Mesodermal cell (in vitro differentiated cells): ENCODE data around the gene SNX25.

Experiments
- H3K27ac ChIP-seq: 2 replicates; pipeline ENCODE4 v1.7.0; 2013; ENCODE audit warnings: mild to moderate bottlenecking, low read depth, low read length, moderate library complexity; ENCODE audit not compliant: severe bottlenecking
- H3K36me3 ChIP-seq: 2 replicates; pipeline ENCODE4 v1.7.1; 2013; ENCODE audit warnings: mild to moderate bottlenecking, low read length, moderate library complexity; ENCODE audit not compliant: control insufficient read depth, insufficient read depth
- H3K4me1 ChIP-seq: one replicate; pipeline ENCODE4 v1.7.1; 2013; ENCODE audit warnings: mild to moderate bottlenecking, low read length; ENCODE audit not compliant: insufficient read depth, control insufficient read depth, poor library complexity, severe bottlenecking
- H3K4me3 ChIP-seq: 2 replicates; pipeline ENCODE4 v1.7.0; 2013; ENCODE audit warnings: low read length, control low read depth, mild to moderate bottlenecking; ENCODE audit not compliant: insufficient read depth, poor library complexity, severe bottlenecking; ENCODE audit errors: extremely low read depth
- H3K9me3 ChIP-seq: 2 replicates; pipeline ENCODE4 v1.7.1; 2013; ENCODE audit warnings: mild to moderate bottlenecking, low read length, moderate library complexity; ENCODE audit not compliant: control insufficient read depth
- WGBS, 2 experiments: methylation state at CpG; one replicate each; pipeline ENCODE4 v1.1.5; 2013; ENCODE audit warnings: missing lambda C conversion rate in 2 of 2; ENCODE audit not compliant: insufficient coverage in 2 of 2; 5-methylcytosine and 5-hydroxymethylcytosine counted together

SNX25 gene

DNA sequence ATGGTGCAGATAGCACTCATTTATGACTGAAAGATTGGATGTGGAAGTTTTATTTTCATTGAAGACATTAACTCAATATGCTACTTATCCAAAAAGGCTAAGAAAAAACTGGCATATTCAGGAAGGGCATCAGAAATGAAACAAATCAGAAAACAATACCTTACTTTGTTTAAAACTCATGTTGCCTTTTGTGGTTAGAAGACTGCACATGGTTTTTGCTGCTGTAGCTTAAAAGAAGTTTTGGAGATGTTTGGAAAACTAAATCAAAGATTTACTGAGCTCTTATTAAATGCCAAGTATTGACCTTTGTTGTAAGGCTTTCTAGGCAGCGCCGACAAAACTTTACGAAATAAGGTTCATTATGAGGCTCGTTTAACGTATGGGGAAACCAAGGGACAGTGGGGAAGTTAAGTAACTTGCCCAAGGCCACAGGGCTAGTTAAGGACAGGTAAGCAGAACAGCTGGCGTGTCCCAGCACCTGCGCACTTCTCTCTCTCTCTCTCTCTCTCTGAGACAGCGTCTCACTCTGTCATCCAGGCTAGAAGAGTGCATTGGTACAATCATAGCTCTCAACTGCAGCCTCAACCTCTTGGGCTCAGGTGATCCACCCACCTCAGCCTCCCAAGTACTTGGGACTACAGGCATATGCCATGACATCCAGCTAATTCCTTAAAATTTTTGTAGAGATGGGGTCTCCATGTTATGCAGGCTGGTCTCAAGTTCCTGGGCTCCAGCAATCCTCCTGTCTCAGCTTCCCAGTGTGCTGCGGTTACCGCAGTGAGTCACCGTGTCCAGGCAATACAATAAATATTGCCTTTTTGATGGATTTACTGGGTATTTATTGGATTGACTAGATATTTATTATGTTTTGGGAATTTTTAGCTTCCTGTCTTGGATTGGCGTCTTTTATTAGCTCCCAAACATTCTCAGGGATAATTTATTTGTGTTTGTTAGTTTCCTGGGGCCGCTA lies 170.2 kb downstream of the SNX25 start:
- Histone ChIP-seq H3K9me3 (no peaks in the 10 kb centered on the region), H3K27ac (no peak overlapping the region), H3K36me3 (peaks cover 5% of the 10 kb centered on the region), H3K4me3 (no peak overlapping the region), H3K4me1 (no peaks in the 10 kb centered on the region)
- WGBS, 2 experiments: 92 to 96% methylated on average over 10 of the region's 13 CpGs

DNA sequence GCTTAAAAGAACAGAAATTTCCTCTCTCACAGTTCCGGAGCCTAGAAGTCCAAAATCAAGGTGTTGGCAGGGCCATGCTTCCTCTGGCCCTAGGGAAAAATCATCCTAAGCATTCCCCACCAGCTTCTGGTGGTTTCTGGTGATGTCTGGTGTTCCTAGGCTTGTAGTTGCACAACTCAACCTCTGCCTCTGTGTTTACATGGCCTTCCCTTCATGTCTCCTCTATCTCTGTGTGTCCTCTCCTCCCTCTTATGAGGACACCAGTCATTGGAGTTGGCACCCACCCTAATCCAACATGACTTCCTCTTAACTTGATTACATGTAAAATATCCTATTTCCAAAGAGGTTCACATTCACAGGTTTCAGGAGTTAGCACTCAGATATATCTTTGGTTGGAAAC lies 170.9 kb downstream of the SNX25 start:
- no CpG with 5 or more reads among the region's 1 CpG for WGBS, 2 experiments
- H3K27ac ChIP-seq: no peak overlapping the region
- peaks cover 5% of the 10 kb centered on the region for H3K36me3 ChIP-seq

GRCh38 chr4:185381288-185382196 lies 172.1 kb downstream of the SNX25 start:
- Histone ChIP-seq H3K27ac (no peak overlapping the region), H3K4me3 (no peak overlapping the region), H3K9me3 (no peaks in the 10 kb centered on the region), H3K4me1 (peaks cover 3% of the 10 kb centered on the region), H3K36me3 (peaks cover 5% of the 10 kb centered on the region)
- no CpG with 5 or more reads among the region's 4 CpGs for WGBS, 2 experiments

More for the DNA sequence above, 170.9 kb downstream of the SNX25 start:
- Histone ChIP-seq H3K9me3 (no peaks in the 10 kb centered on the region), H3K4me3 (no peak overlapping the region), H3K4me1 (no peaks in the 10 kb centered on the region)

GRCh38 chr4:185382754-185383153 lies 173.4 kb downstream of the SNX25 start:
- no peaks in the 10 kb centered on the region for H3K9me3 ChIP-seq
- H3K4me1 ChIP-seq: peaks cover 3% of the 10 kb centered on the region
- H3K4me3 ChIP-seq: no peak overlapping the region
- no peak overlapping the region for H3K27ac ChIP-seq
- peaks cover 5% of the 10 kb centered on the region for H3K36me3 ChIP-seq

GRCh38 chr4:185383451-185383850 lies 174.1 kb downstream of the SNX25 start:
- no peak overlapping the region for H3K4me3 ChIP-seq
- no peak overlapping the region for H3K27ac ChIP-seq
- no peaks in the 10 kb centered on the region for H3K9me3 ChIP-seq
- WGBS, 2 experiments: 71 to 86% methylated on average over 3 to 4 of the region's 4 CpGs
- H3K36me3 ChIP-seq: peaks cover under 1% of the 10 kb centered on the region
- peaks cover 3% of the 10 kb centered on the region for H3K4me1 ChIP-seq

DNA sequence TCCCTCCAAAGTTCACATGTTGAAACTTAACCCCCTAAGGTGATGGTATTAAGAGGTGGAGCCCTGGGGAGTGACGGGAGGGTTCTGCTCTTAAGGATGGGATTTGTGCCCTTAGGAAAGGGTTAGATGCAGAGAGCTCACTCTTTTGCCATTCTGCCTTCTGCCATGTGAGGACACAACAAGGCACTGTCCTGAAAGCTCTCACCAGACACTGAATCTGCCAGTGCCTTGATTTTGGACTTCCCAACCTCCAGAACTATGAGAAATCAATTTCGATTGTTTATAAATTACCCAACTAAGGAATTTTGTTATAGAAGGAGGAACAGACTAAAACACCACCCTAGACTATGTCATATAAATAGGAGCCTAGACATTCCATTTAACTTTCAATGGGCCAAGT lies 174.7 kb downstream of the SNX25 start:
- H3K9me3 ChIP-seq: no peaks in the 10 kb centered on the region
- H3K4me3 ChIP-seq: no peak overlapping the region
- no peak overlapping the region for H3K27ac ChIP-seq
- H3K4me1 ChIP-seq: peaks cover 3% of the 10 kb centered on the region
- WGBS, 2 experiments: 67 to 86% methylated on average over 1 of the region's 2 CpGs
- no peaks in the 10 kb centered on the region for H3K36me3 ChIP-seq

- Histone ChIP-seq H3K27ac (peak overlapping the region; percentile 41), H3K9me3 (no peaks in the 10 kb centered on the region), H3K4me1 (peaks cover 3% of the 10 kb centered on the region), H3K4me3 (no peak overlapping the region), H3K36me3 (no peaks in the 10 kb centered on the region)
- WGBS, 2 experiments: 84 to 90% methylated on average over 4 to 6 of the region's 10 CpGs
Observed at GRCh38 chr4:185384930-185385331, 175.5 kb downstream of the SNX25 start.

- Histone ChIP-seq H3K4me3 (no peak overlapping the region), H3K36me3 (no peaks in the 10 kb centered on the region), H3K27ac (no peak overlapping the region), H3K4me1 (peaks cover 3% of the 10 kb centered on the region), H3K9me3 (no peaks in the 10 kb centered on the region)
- WGBS, 2 experiments: 93 to 99% methylated on average over 10 to 11 of the region's 12 CpGs
Observed at GRCh38 chr4:185387957-185388356, 178.6 kb downstream of the SNX25 start.

DNA sequence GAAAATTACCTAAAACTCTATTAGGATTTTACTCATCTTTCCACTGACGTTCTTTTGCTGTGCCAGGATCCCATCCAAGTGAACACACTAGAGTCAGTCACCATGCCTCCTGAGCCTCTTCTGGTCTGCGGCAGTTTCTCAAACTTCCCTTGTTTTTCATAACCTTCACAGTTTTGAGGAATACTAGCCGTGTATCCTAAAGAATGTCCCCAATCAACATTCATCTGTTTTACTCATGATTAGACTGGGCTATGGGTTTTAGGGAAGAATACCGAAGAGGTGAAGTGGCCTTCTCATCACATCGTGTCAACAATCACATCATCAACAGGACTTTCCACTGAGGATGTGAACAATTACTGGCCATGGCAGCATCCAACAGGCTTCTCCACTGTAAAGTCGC lies 181.5 kb downstream of the SNX25 start:
- Histone ChIP-seq H3K4me3 (no peak overlapping the region), H3K4me1 (no peaks in the 10 kb centered on the region), H3K9me3 (no peaks in the 10 kb centered on the region), H3K27ac (no peak overlapping the region), H3K36me3 (no peaks in the 10 kb centered on the region)
- 88 to 94% methylated on average over 4 to 6 of the region's 6 CpGs for WGBS, 2 experiments

DNA sequence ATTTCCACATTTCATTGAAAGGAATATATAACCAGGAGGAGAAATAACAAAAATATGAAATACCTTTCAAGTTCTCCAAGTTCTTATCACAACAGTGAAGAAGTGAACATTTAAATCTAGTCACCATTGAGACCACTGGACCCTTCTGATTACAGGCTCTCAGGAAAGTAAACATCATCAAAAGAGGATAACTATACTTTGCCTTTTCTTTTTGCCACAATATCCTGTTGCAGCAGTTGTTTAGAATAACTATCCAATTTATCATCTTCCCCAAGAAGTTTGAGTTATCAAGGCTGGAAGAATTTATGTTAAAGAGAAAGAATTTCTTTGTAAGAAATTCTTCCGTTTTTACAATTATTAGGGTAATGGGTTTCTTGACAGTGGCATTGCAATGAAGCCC lies 182.8 kb downstream of the SNX25 start:
- Histone ChIP-seq H3K36me3 (no peaks in the 10 kb centered on the region), H3K4me1 (no peaks in the 10 kb centered on the region), H3K9me3 (no peaks in the 10 kb centered on the region), H3K27ac (no peak overlapping the region), H3K4me3 (no peak overlapping the region)
- no CpG with 5 or more reads among the region's 1 CpG for WGBS, 2 experiments
